A549 (cell line): ENCODE measurements around the gene SNUPN. TPM values are rescaled to one million over a fixed set of nuclear protein-coding genes. Genes with fewer than 3 reads are reported as not detected.
A peak's percentile ranks its signal among the peaks of the same experiment; 100 is the strongest.

Experiments
- ATAC-seq, 2 experiments: fragments of 200-7000 bp in 1 of 2; fragments of >200 bp in 1 of 2; cut with Nextera tagmentation in 1 of 2; cut with Tn5 transposase in 1 of 2; 3 replicates each; pipeline versions ENCODE4 v1.8.0 to v1.9.1; 2018 to 2020; ENCODE audit warnings: mild to moderate bottlenecking in 1 of 2, moderate library complexity in 1 of 2
- CTCF ChIA-PET: fragments of 300-600 bp; sonication (Branson Sonifier 250); formaldehyde crosslinking; extraction: SDS; loops from one replicate; lab custom pipeline; 2021; ENCODE audit warnings: antibody characterized with exemption, inconsistent platforms; lab: Yijun Ruan, JAX
- POLR2A ChIA-PET: fragments of 350-600 bp; formaldehyde crosslinking; extraction: SDS; loops from one replicate; lab custom pipeline; 2021; ENCODE audit warnings: antibody characterized with exemption, inconsistent platforms; lab: Yijun Ruan, JAX
- DNase-seq, 2 experiments: peaks; one replicate each; pipeline versions ENCODE4 v3.0.0 to v3.0.0-alpha.2; 2011 to 2016; ENCODE audit warnings: low read depth in 1 of 2, low spot score in 1 of 2
- FAIRE-seq: peaks from 2 replicates; lab custom pipeline; 2011; peaks lifted over from hg19 to GRCh38; lab: Jason Lieb, UNC
- H3K27ac ChIP-seq, 2 experiments: fragments of >200 bp; sonication (Bioruptor Twin); formaldehyde crosslinking; 3 replicates each; pipeline ENCODE4 v1.5.1; 2016 to 2017
- H3K4me1 ChIP-seq: fragments of >200 bp; sonication (Bioruptor Twin); formaldehyde crosslinking; 3 replicates; pipeline ENCODE4 v1.6.1; 2016
- H3K4me2 ChIP-seq: fragments of >200 bp; sonication (Bioruptor Twin); formaldehyde crosslinking; 3 replicates; pipeline ENCODE4 v1.6.1; 2016
- H3K4me3 ChIP-seq: fragments of >200 bp; sonication (Bioruptor Twin); formaldehyde crosslinking; 3 replicates; pipeline ENCODE4 v1.5.1; 2016
- H3K9me3 ChIP-seq: fragments of >200 bp; sonication (Bioruptor Twin); formaldehyde crosslinking; 3 replicates; pipeline ENCODE4 v1.6.1; 2016
- ATOH8 ChIP-seq: fragments of 250-450 bp; sonication (Bioruptor Pico); IDR thresholded peaks from 2 replicates; pipeline ENCODE4 v1.5.0; 2020; ENCODE audit warnings: low read depth, mild to moderate bottlenecking, moderate library complexity
- BHLHE40 ChIP-seq: IDR thresholded peaks from 2 replicates; pipeline ENCODE4 v1.6.1; 2012; ENCODE audit warnings: low read depth, low read length, inconsistent platforms
- CBX8 ChIP-seq: fragments of 200-600 bp; sonication (generic); IDR thresholded peaks from 2 replicates; pipeline ENCODE4 v1.6.1; 2016
- EHF ChIP-seq: fragments of 250-450 bp; sonication (Bioruptor Pico); IDR thresholded peaks from 2 replicates; pipeline ENCODE4 v1.5.0; 2020; ENCODE audit warnings: mild to moderate bottlenecking
- ESRRA ChIP-seq: fragments of 150-350 bp; IDR thresholded peaks from 2 replicates; pipeline ENCODE4 v1.6.1; 2014; ENCODE audit warnings: mild to moderate bottlenecking, low read length, borderline replicate concordance
- FOSL2 ChIP-seq, 2 experiments: fragments of 450-650 bp in 1 of 2; fragments of >200 bp in 1 of 2; sonication (Bioruptor Twin) in 1 of 2; formaldehyde crosslinking; IDR thresholded peaks; 2 replicates each; pipeline versions ENCODE4 v1.5.0 to v1.6.1; 2016 to 2020; ENCODE audit warnings: mild to moderate bottlenecking in 1 of 2, moderate library complexity in 1 of 2
- FOXS1 ChIP-seq: fragments of 250-450 bp; sonication (Bioruptor Pico); IDR thresholded peaks from 2 replicates; pipeline ENCODE4 v1.5.0; 2020; ENCODE audit warnings: mild to moderate bottlenecking, moderate library complexity
- GATA3 ChIP-seq: IDR thresholded peaks from 2 replicates; pipeline ENCODE4 v1.6.1; 2012; ENCODE audit warnings: borderline replicate concordance
- MAZ ChIP-seq: fragments of 150-350 bp; IDR thresholded peaks from 2 replicates; pipeline ENCODE4 v1.6.1; 2014; ENCODE audit warnings: antibody characterized with exemption, low read depth, low read length, borderline replicate concordance
- NPAS2 ChIP-seq: fragments of 250-450 bp; sonication (Bioruptor Pico); IDR thresholded peaks from 2 replicates; pipeline ENCODE4 v1.8.0; 2022; ENCODE audit warnings: mild to moderate bottlenecking, moderate library complexity, borderline replicate concordance
- RCOR1 ChIP-seq: fragments of 150-350 bp; IDR thresholded peaks from 2 replicates; pipeline ENCODE4 v1.6.1; 2014; ENCODE audit warnings: antibody characterized with exemption, low read length, low read depth
- REST ChIP-seq: fragments of 200-600 bp; sonication (generic); IDR thresholded peaks from 2 replicates; pipeline ENCODE4 v1.6.1; 2016; ENCODE audit warnings: antibody characterized with exemption, mild to moderate bottlenecking, moderate library complexity
- RNF2 ChIP-seq: fragments of 200-600 bp; sonication (generic); IDR thresholded peaks from 2 replicates; pipeline ENCODE4 v1.6.1; 2016; ENCODE audit warnings: low read depth, mild to moderate bottlenecking, antibody characterized with exemption, moderate library complexity, borderline replicate concordance
- SMC3 ChIP-seq: fragments of >200 bp; sonication (Bioruptor Twin); formaldehyde crosslinking; IDR thresholded peaks from 3 replicates; pipeline ENCODE4 v1.6.1; 2018; ENCODE audit warnings: inconsistent platforms
- TFCP2L1 ChIP-seq: fragments of 250-450 bp; sonication (Bioruptor Pico); IDR thresholded peaks from 2 replicates; pipeline ENCODE4 v1.5.0; 2021; ENCODE audit warnings: mild to moderate bottlenecking
- ZFP36 ChIP-seq: fragments of 450-650 bp; IDR thresholded peaks from 2 replicates; pipeline ENCODE4 v1.6.1; 2014; ENCODE audit warnings: borderline replicate concordance; ENCODE audit not compliant: partially characterized antibody
- ZSCAN20 ChIP-seq: fragments of 250-450 bp; sonication (Bioruptor Pico); IDR thresholded peaks from 2 replicates; pipeline ENCODE4 v1.8.0; 2022; ENCODE audit warnings: mild to moderate bottlenecking, moderate library complexity
- WGBS: methylation state at CpG from one replicate; pipeline ENCODE4 v1.1.6; 2017; ENCODE audit errors: missing lambda C conversion rate; 5-methylcytosine and 5-hydroxymethylcytosine counted together
- polyA plus RNA-seq, 4 experiments: library from polyadenylated mRNA; depleted of rRNA in 3 of 4; stranded (reverse); fragments of >200 nt; fragmentation: RNase III in 1 of 4; extraction: RNeasy Plus Mini Kit Qiagen cat#74134 plus additional on column Dnase treatment in 1 of 4; gene quantifications; 2 replicates in 3 of 4; 3 replicates in 1 of 4; pipeline ENCODE4 v1.2.3, GENCODE V29; 2011 to 2017
- TF ChIP-seq, protein P1 (sequence below): IDR thresholded peaks from 2 replicates; pipeline ENCODE4 v1.6.1; 2012
- TF ChIP-seq, protein P2 (sequence below): fragments of 450-650 bp; IDR thresholded peaks from 2 replicates; pipeline ENCODE4 v1.6.1; 2014; ENCODE audit warnings: antibody characterized with exemption
- TF ChIP-seq, protein P3 (sequence below): fragments of >200 bp; sonication (Bioruptor Twin); formaldehyde crosslinking; IDR thresholded peaks from 3 replicates; pipeline ENCODE4 v1.6.1; 2016

Gene SNUPN
- polyA plus RNA-seq, 2 of the 4 experiments (the other 2 are of a cell fraction): 29.2 to 38.5 TPM

DNA sequence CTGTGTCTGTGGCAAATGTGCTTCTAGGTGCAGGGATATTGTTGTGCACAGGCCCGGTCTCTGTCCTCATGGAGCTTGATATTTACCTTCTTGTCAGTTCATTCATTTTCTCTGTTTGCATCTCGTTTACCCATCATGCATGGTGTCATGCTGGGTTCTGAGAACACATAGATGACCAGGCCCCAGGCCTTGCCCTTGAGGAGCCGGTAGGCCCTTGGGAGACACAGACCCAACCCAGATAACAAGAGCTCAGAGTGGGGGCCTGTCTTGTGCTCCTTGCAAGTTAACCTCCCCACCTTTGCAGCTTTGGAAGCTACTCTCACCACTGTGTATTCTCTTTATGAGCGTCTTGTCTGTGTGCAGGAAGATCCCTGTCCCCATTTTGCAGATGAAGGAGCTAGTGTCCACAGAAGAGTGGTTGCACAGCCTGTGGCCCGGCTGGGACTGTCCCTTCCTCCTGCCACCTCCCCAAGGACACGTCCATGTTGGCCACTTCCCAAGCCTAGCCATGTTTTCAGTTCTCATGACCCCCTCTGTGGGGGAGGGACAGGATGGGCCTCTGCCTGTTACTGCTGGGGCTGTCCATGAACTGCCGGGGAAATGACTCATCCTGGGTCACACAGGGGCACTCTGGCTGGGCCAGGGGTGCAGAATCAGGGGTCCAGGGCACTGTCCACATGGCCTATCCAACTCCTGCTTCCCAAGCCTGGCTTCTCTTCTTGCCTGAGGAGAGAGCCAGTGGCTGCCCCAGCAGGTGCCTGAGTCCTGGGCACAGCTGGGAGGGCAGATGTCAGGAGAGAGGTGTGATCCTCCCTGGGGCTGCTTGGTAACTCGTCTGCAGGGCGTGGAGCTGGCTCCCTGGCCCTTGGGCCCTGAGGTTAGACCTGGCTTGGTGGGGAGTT is 25.6 kb upstream of the SNUPN start:
- H3K27ac ChIP-seq: peak overlapping the region; percentile 56 to 76
- ATAC-seq: no peak
- POLR2A ChIA-PET: interaction anchor here (1.6 to 2.4 kb wide), 2 partner anchors 10 to 11 kb away, joined by 4 to 13 read pairs; partner anchors contain the start of gene IMP3

GRCh38 chr15:75649848-75650247 is 24.3 kb upstream of the SNUPN start:
- no peak for ATAC-seq

More for the DNA sequence above, 25.6 kb upstream of the SNUPN start:
- CTCF ChIA-PET: interaction anchor here (0.6 to 9.8 kb wide), 11 partner anchors 8 to 283 kb away, joined by 3 to 98 read pairs (median 4); partner anchors contain the start of gene IMP3
- H3K4me3 ChIP-seq: no peak overlapping the region
- H3K9me3 ChIP-seq: no peaks in the 10 kb centered on the region
- WGBS: 45% methylated on average over 9 of the region's 9 CpGs
- no peak for FAIRE-seq
- H3K4me1 ChIP-seq: peaks cover 39% of the 10 kb centered on the region
- peak overlapping the region; percentile 69 for H3K4me2 ChIP-seq
- no peak for TF ChIP-seq BHLHE40
- TF ChIP-seq FOSL2 (IDR thresholded peaks at IDR 0.05): no peak
- peak; percentile 50 for TF ChIP-seq FOSL2 (CRISPR knock-in tag; IDR thresholded peaks at IDR 0.05)
- no peak for DNase-seq

More at GRCh38 chr15:75649848-75650247, 24.3 kb upstream of the SNUPN start:
- Histone ChIP-seq H3K27ac (no peak overlapping the region; a peak in 1 of 6 replicates), H3K4me1 (peaks cover 41% of the 10 kb centered on the region), H3K4me2 (peak overlapping the region; percentile 69; the same call in 2 of the 3 replicates), H3K4me3 (no peak overlapping the region), H3K9me3 (no peaks in the 10 kb centered on the region)
- ChIA-PET POLR2A (interaction anchor here (1.4 kb wide), 1 partner anchor 9 kb away, joined by 3 read pairs; no protein-coding TSS in a partner anchor), CTCF (interaction anchor here (1.3 to 9.8 kb wide), 5 partner anchors 9 to 52 kb away, joined by 3 to 98 read pairs (median 27); partner anchors contain the start of gene IMP3)
- FAIRE-seq: no peak
- WGBS: 95% methylated on average over 18 of the region's 18 CpGs
- no peak for DNase-seq
- TF ChIP-seq BHLHE40: no peak
- no peak for TF ChIP-seq RCOR1
- TF ChIP-seq, protein P1, sequence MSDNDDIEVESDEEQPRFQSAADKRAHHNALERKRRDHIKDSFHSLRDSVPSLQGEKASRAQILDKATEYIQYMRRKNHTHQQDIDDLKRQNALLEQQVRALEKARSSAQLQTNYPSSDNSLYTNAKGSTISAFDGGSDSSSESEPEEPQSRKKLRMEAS: no peak
- no peak for TF ChIP-seq ESRRA
- TF ChIP-seq FOXS1: no peak
- TF ChIP-seq NPAS2 (CRISPR knock-in tag): no peak
- no peak for TF ChIP-seq EHF
- TF ChIP-seq RNF2: no peak
- no peak for TF ChIP-seq MAZ
- no peak for TF ChIP-seq CBX8
- TF ChIP-seq, protein P2, sequence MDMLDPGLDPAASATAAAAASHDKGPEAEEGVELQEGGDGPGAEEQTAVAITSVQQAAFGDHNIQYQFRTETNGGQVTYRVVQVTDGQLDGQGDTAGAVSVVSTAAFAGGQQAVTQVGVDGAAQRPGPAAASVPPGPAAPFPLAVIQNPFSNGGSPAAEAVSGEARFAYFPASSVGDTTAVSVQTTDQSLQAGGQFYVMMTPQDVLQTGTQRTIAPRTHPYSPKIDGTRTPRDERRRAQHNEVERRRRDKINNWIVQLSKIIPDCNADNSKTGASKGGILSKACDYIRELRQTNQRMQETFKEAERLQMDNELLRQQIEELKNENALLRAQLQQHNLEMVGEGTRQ: no peak
- no peak for TF ChIP-seq REST
- no peak for TF ChIP-seq GATA3
- TF ChIP-seq SMC3: no peak
- TF ChIP-seq ZFP36: no peak
- TF ChIP-seq ZSCAN20 (CRISPR knock-in tag): no peak
- TF ChIP-seq, protein P3, sequence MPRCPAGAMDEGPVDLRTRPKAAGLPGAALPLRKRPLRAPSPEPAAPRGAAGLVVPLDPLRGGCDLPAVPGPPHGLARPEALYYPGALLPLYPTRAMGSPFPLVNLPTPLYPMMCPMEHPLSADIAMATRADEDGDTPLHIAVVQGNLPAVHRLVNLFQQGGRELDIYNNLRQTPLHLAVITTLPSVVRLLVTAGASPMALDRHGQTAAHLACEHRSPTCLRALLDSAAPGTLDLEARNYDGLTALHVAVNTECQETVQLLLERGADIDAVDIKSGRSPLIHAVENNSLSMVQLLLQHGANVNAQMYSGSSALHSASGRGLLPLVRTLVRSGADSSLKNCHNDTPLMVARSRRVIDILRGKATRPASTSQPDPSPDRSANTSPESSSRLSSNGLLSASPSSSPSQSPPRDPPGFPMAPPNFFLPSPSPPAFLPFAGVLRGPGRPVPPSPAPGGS: no peak
- no peak for TF ChIP-seq ATOH8 (CRISPR knock-in tag)
- no peak for TF ChIP-seq TFCP2L1 (CRISPR knock-in tag)
